NCI-H1694 treated with DMSO at 0.1 percent for 48 hours (cell line): ENCODE measurements around the gene RMND5A.
"Not testable (repeated sequence)": the region's sequence is repeated elsewhere in the genome, so short reads cannot be mapped to it uniquely, and the experiment has no call there.

Source experiments
- DNase-seq: peaks from one replicate; lab custom pipeline; 2025; lab: John Stamatoyannopoulos, UW

Gene RMND5A

DNA sequence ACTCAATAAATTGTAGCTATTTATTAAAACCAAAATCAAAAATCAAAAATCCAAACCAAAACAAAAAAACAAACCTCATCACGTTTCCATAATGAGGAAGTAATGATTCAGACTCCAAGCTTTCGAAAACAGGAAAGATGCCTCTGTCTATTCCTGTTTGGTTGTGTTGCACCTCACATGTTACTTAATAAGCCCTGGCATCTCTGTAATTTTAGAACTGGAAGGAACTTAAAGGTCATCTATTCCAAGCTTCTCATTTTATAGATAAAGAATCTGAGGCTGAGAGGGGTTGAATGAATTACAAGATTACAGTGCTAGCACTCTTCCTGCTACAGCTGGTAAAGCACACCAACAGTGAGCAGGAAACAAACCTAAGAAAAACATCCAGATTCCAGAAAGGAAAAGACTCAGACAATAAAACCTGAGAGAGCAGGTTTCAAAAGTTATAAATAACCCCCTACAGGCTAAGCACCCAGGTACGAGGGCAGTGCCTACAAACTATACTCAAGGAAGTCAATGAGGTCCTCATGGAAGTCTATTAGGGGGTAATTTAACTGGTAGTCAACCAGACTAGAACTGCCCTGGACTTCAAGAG is 5.4 kb upstream of the RMND5A start:
- not testable (repeated sequence) for DNase-seq

- DNase-seq: not testable (repeated sequence)
Observed at GRCh38 chr2:86719263-86719636, 841 bp upstream of the RMND5A start.

DNA sequence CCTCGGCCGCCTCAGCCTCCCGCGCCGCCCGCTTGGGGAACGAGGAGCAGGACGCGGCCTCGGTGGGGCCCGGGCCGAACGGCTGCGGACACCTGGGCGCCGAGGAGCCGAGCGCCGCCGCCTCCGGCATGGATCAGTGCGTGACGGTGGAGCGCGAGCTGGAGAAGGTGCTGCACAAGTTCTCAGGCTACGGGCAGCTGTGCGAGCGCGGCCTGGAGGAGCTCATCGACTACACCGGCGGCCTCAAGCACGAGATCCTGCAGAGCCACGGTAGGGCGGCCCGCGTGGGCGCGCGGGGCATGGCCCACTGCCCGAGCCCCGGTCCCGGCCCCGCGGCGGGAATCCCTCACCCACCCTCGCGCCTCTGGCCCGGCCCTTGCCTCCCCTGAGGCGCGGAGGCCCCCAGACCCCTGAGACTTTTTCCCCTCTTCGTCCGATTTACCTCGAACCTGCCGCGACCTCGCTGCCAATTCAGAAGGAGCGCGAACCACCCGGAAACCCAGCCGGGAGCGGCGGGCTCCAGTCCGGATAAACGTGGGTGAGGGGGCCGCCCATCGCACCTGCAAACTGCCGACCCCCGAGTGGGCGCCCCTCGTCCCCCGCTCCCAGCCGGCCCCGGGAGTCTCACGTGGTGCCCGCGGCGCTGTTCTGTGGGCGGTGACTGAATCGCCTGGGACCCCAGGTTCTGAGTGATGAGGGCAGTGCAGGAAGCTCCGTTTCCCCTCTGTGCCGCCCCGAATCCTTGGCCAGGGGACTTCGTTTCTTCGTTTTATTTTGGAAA is 639 bp downstream of the RMND5A start:
- peak; percentile 1 for DNase-seq

GRCh38 chr2:86725706-86726105 is 5.6 kb downstream of the RMND5A start:
- not testable (repeated sequence) for DNase-seq

DNA sequence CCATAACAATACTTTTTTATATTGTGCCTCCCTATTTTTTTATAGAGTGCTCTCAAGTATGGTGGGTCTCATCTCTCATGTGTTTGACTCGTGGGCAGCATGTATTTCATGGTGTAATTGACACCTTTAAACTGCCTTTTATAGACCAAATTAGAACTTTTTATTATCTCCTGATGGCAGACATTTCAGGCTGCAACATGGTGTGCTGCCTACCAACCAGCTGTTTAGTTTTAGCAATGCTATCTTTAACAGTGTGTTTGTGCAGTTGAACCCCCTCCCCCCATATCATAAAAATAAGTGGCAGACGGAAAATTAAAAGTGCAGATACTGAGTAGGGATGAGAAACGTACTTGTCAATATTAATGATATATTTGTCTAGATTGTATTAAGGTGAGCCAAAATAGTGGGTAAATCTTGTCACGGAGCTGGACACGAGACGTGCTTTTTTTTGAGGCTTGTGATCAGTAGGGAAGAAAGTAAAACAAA is 12.0 kb downstream of the RMND5A start:
- DNase-seq: not testable (repeated sequence)

GRCh38 chr2:86732837-86733236 is 12.7 kb downstream of the RMND5A start:
- not testable (repeated sequence) for DNase-seq

- not testable (repeated sequence) for DNase-seq
Observed at GRCh38 chr2:86733528-86733927, 13.4 kb downstream of the RMND5A start.

DNA sequence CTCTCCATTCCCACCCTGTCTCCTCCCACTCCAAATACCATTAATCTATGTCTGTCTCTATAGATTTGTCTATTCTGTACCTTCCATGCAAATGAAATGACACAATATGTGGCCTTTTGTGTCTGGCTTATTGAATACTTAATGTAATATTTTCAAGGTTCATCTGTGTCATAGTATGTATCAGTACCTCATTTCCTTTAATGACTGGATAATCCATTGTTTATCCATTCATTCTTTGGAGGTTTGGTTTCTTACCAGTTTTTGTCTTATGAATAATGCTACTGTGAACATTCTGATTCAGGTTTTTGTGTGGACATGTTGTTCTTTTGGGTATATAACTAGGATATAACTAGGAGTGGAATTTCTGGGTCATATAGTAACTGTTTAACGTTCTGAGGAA is 14.8 kb downstream of the RMND5A start:
- DNase-seq: not testable (repeated sequence)

- DNase-seq: not testable (repeated sequence)
Observed at GRCh38 chr2:86739485-86739884, 19.4 kb downstream of the RMND5A start.

- not testable (repeated sequence) for DNase-seq
Observed at GRCh38 chr2:86739889-86740288, 19.8 kb downstream of the RMND5A start.

DNA sequence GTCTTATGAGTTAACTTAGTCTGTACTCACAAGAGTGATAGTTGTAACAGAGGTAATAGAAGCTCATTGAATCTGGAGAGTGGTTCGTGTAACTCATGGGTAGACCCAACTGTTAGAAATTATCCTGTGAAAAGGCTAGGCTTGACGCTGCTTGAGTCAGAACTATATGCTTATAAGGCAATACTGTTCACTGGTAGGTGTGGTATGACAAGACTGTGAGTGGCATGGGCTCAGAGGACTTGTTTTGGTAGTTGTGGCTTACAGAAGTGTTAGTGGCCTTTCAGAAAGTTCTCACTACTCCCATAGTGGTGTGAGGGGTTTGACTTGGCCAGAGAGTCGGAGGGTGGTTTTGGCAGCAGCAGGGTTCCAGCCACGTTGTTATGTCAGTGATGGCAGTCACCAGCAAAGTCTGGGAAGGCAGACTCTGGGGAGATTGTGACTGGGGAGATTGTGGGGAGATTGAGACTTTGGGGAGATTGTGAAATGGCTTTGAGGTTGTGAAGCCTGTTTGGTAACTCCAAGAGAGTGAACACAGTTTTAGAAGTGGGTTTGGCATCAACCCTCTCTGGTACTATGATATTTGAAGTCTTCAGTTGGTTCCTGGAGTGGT is 21.9 kb downstream of the RMND5A start:
- DNase-seq: not testable (repeated sequence)

DNA sequence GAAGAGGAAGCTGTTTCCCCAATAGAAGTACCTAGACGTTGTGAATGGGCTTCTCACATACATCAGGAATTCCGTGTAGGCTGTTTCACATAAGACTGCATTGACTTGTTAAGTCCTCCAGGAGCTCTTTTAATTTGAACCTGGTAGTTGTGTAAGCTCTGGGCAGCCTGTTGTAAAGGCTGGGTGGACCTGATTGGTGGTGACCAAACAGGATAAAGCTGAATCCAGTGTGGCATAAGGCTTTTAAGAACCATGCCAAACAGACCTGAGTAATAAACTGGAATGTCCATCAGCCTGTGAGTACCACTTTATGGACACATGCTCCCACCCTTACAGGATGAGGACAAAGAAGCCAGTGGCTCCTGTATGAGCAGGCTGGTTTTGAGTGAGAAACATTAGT is 24.1 kb downstream of the RMND5A start:
- DNase-seq: no peak

DNA sequence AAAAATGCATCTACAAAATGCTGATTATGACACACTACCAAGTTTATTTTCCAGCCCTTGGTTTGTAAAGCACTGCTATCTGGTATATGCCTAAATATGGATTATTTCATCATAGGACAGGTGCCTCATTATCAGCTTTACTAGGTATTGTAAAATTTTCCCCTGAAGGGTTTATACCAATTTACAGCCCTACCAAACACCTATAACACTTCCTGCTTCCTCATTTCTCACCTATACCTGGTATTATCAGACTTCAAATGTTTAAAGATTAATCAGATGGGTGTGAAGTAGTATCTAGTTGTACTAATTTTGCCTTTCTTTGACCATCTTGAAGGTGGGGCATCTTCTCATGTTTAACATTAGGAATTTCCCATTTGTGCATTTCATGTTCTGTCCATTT is 26.8 kb downstream of the RMND5A start:
- DNase-seq: no peak

DNA sequence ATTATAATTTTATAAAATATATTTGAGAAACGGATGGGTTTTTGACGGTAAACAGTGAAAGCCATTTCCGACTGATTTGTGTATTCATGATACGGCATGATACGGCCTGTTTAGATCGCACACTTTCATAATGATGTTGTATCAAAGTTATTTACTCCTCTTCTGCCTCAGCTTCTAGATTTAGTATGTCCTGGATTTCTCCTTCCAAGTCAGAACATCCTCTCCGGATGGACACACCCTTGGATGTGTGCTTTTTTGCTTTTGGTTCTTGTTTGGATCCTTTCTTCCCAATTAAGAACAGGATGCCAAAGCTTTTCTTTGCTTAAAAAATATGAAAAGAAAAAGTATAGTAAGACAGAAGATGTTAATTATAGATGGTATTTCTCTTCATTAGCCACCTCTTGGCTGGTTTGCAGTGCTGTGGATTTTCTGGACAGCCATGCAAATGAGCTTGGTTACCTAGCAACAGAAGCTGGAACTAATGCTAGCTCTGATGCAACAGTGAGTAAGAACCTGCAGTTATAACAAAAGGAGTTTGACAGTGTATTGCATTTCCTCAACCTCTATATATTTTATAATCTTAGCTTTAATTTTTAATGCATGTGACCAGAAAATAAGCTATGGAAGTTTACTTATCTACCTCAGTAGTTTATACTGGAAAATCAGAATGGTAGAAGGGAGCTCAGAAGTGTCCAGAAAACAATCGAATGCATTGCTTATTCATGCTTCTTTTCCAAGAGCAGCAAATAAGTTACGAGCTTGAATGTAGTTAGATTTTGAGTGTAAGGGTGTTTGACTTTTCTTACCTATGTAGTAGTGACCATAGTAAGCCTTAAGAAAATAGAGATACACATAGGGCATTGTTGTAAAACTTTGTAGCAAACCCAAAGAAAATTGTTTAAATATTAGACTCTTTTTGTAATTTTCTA is 27.9 kb downstream of the RMND5A start:
- no peak for DNase-seq

DNA sequence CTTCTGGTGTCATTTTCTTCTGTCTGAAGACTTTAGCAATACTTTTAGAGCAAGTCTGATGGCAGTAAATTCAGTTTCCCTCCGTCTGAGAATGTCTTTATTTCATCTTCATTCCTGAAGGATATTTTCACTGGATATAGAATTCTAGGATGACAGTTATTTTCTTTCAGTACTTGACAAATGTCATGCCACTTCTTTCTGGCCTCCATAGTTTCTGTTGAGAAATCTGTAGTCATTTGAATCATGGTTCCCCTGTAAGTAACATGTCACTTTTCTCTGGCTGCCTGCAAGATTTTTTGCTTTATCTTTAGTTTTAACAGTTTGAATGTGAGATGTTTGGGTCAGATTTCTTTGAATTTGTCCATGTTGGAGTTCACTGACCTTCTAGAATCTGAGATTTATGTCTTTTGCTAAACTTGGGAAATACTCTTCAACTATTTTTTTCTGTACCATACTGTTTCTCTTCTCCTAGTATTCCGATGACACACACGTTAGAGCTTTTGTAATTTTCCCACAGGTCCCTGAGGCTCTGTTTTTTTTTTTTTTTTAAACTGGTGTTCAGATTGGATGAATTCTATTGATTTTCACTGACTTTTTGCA is 30.2 kb downstream of the RMND5A start:
- no peak for DNase-seq

- no peak for DNase-seq
Observed at GRCh38 chr2:86751778-86752177, 31.7 kb downstream of the RMND5A start.

DNA sequence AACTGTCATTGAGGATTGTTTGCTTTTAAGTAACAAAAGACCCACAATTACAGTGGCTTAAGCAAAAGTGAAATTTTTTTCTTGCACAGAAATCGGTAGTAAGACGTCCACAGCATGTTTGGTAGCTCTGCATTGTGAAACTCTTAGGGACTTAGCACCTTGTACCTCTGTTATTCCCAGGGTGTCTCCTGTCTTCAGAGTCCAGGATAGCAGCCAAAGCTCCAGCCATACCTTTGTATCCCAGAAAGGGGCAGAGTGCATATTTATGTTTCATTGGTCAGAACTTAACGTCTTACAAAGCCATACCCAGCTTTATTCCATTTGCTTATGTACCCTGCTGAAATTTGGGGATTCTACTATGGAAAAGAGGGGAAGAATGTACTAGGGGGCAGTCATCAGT is 32.8 kb downstream of the RMND5A start:
- no peak for DNase-seq

DNA sequence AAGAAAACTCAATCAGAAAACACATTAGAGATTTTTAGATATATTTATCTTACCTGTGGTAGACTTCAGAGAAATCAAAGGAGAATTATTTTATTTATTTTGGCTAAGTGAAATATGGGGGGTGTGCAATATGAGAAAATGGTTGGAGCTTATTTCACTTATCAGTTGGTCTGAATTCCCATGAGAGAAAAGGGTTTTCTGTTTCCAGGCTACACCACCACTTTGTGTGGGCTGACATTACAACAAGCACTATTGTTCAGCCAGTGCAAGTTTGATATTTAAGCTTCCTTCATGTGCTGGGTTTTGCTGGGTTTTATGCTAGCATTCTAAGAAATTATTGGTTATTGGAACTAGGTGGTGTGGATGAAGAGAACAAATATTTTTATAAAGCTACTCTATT is 33.5 kb downstream of the RMND5A start:
- DNase-seq: no peak

DNA sequence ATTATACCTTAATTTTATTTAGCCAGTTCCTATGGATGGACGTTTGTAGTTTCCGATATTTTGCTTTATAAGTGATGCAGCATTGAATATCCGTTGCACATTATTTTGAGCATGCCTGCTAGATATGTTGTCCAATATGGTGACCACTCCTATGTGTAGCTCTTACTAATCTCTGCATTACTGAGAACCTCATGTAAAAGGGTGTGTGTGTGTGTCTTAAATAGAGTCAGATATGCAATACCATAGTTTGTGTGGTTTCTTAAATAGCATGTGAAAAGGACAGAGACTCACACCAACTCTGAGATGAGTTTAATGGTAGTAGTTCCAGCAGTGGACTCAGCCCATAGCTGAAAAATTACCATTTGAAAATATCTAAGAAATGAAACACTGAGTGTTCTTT is 38.3 kb downstream of the RMND5A start:
- DNase-seq: no peak

GRCh38 chr2:86760371-86760770 is 40.3 kb downstream of the RMND5A start:
- no peak for DNase-seq

- peak; percentile 9 for DNase-seq
Observed at GRCh38 chr2:86764661-86765309, 44.7 kb downstream of the RMND5A start.
